NK-92 (cell line): Measurements from ENCODE around the gene ZNF550.
"Not testable (repeated sequence)": the region's sequence is repeated elsewhere in the genome, so short reads cannot be mapped to it uniquely, and the experiment has no call there.

ENCODE experiments used
- DNase-seq: peaks from one replicate; lab custom pipeline; 2025; ENCODE audit not compliant: unreplicated experiment; lab: John Stamatoyannopoulos, UW

ZNF550 gene

GRCh38 chr19:57537953-57538547 is 21.6 kb downstream of the ZNF550 start:
- DNase-seq: no peak

- no peak for DNase-seq
These were observed 32.4 kb downstream of the ZNF550 start, which contains the start of gene ZNF549 for GRCh38 chr19:57527136-57527881. ZNF549 (plus strand) TSS chr19:57527356; CDS start chr19:57527574, 218 bp downstream.

- not testable (repeated sequence) for DNase-seq
These were observed 41.6 kb downstream of the ZNF550 start for GRCh38 chr19:57518021-57518420.

DNA sequence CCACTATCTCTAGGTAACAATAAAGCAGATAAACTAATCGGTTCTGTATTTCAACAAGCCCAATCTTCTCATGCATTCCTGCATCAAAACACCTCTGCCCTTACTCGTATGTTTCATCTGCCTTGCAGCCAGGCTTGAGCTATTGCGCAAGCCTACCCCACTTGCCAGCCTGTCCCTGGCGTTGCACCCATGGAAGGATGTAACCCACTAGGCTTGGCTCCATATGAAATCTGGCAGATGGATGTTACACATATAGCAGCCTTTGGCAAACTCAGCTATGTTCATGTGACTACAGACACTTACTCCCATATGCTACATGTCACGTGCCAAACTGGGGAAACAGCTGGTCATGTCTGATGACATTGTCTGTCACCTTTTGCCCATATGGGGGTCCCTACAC is 44.4 kb downstream of the ZNF550 start:
- DNase-seq: no peak

GRCh38 chr19:57512845-57513244 is 46.8 kb downstream of the ZNF550 start:
- no peak for DNase-seq

GRCh38 chr19:57511484-57511883 is 48.2 kb downstream of the ZNF550 start:
- no peak for DNase-seq

GRCh38 chr19:57506163-57506562 is 53.5 kb downstream of the ZNF550 start:
- DNase-seq: no peak

GRCh38 chr19:57500400-57500799 is 59.3 kb downstream of the ZNF550 start:
- not testable (repeated sequence) for DNase-seq

DNA sequence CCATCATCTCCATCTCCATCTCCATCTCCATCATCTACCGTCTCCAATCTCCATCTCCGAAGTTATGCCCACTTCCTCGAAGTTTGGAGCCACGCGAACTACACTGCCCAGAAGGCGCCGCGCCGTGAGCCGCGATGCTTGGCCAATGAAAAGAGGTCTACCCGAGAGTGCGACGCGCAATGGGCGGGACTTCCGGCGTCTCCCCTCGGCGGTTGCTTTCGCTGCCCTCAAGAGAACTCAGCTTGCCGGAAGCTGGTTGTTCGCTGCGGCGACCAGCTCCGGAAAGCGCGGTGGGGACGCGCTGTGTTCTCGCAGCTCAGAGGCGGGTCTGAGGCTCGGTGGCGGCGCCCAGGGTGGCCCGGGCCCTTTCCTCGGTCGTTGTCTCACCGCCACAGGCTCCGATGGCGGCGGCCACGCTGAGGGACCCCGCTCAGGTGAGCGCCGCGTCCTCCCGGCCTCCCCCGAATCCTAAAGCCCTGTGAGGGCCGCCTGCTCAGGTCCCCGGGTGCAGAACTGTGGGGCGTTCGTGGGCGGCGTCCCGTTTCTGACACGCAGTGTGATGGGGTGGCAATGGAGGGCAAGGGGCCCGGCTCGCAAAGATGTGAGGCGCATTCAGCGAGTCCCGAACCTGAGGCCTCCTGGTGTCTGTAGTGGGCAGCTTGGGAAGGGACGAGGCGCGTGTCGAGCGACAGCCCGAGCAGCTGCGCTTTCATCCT is 59.8 kb downstream of the ZNF550 start, which contains the start of gene ZNF773:
TSS of gene ZNF773 (plus strand) at position 259 of the 716 bp plus-strand sequence. CDS start at position 402, 143 bp downstream.
- peak; percentile 45 for DNase-seq

GRCh38 chr19:57499332-57499679 is 60.4 kb downstream of the ZNF550 start:
- not testable (repeated sequence) for DNase-seq

DNA sequence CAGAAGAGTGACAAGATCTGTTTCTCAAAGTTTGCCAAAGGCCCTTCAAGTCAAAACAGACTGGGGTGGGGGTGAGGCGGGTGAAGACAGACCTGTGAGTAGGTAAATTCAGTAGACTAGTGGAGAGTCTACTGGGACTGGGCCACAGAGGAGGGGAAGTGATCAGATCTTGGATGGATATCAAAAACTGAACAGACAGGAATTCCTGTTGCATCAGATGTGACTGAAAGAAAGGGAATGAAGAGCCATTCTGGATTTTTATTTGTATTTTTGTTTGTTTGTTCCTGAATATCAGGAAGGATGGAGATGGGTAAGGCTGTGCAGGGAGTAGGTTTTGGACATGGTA is 71.4 kb downstream of the ZNF550 start:
- not testable (repeated sequence) for DNase-seq

GRCh38 chr19:57487477-57488298 is 72.0 kb downstream of the ZNF550 start, which contains the start of gene ZNF419:
ZNF419 (plus strand) TSS chr19:57487750; CDS start chr19:57487951, 201 bp downstream.
- peak; percentile 23 for DNase-seq
